GM19351 (cell line): Measurements from ENCODE around the gene IL22RA1.

Experiments
- ATAC-seq: cut with Tn5 transposase; IDR thresholded peaks from one replicate; pipeline ENCODE4 v1.9.1; 2021; ENCODE audit warnings: mild to moderate bottlenecking, moderate library complexity; ENCODE audit not compliant: unreplicated experiment

IL22RA1 gene

GRCh38 chr1:24139841-24140425 lies 3.0 kb downstream of the IL22RA1 start:
- ATAC-seq, result no peak

DNA sequence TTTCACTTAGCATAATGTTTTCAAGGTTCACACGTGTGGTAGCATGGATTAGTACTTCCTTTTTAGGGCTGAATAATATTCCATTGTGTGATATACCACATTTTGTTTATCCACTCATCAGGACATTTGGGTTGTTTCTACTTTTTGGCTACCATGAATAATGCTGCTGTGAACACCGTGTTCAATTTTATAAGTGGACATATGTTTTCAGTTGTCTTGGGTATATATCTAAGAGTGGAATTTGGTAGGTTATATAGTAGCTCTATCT lies 3.8 kb downstream of the IL22RA1 start:
- no peak for ATAC-seq

- no peak for ATAC-seq
These were observed 4.3 kb downstream of the IL22RA1 start for GRCh38 chr1:24138476-24139221.

DNA sequence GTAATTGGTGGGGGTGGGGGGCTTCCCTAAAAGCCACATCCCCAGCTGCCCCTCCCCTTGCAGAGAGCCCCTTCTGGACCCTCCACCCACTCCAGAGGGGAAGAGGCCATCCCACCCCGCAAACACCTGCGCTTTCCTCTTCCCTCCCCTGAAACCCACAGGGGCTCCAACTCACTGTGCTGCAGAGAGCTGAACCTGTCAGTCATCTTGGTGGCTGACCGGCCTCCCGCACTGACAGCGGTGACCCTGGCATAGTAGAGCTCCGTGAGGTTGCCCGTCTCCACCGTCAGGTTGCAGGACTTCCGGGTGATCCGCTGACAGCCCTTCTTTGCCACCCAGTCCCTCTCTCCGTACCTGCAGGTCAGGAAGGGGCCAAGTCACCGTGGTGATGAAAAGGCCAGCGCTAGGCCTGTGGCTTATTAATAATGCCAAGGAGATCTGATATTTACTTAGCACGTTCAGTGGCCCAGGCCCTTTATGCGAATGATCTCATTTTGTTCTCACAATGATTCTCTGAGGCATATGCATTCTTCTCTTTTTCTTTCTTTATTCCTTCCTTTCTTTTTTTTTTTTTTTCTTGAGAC lies 5.9 kb downstream of the IL22RA1 start:
- ATAC-seq, result no peak

DNA sequence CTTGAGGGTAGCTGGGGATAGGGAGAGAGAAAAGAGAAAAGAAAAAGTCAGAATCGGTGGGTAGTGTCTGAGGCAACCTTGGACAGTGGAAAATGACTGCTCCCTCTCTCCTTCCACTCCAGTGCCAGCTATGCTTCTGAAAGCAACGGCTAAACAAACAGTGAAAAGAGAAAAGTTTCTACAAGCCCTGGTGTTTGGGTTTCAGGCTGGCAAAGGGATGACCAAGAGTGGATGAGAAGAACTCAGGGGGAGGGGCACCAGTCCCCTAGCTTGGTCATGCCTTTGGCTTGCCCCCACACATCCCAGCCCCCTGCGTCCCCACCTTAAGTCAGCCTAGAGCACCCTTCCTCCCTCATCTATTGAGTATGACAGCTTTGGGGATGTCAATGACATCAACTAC lies 8.6 kb downstream of the IL22RA1 start:
- ATAC-seq, result no peak

- ATAC-seq, result no peak
These were observed 9.1 kb downstream of the IL22RA1 start for GRCh38 chr1:24133819-24134218.

DNA sequence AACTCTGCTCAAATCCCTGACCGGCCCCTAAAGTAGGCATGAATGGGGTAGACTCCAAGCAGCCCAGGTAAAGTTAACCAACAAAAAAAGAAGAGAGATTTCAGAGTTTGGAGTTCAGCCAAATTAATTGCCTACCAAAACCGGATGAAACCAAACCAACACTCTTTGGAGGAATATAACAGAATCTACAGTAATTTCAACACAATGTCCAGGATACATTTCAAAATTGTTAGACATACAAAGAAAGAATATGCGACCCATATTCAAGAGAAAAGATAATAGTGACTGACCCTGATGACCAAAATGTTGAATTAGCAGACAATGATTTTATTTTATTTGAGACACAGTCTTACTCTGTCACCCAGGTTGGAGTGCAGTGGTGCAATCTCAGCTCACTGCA lies 12.6 kb downstream of the IL22RA1 start:
- ATAC-seq, result no peak

DNA sequence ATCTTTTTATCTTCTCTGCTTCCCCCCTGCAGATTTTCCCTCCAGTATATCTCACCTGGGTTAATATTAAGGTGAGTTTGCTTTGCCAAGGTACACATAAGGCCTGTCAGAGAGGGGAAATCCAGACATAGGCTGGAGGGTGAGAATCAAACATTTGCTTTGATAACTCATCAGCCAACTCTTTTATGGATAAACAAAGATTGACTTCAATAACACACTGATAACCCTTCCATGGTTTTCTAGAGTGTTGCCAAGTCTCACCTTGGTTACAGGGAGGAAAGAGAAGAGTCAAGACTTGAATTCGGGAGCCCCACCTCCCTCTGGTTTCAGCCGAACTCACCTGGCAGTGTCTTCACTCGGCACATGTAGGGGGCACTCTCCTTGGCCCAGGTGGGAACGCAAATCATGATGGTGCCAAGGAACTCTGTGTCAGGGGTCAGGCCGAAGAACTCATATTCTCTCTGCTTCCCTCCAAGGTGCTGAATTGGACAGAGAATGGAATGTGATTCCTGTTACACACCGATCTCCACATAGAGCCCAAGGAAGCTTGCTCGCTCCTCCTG lies 15.1 kb downstream of the IL22RA1 start:
- no peak for ATAC-seq

- ATAC-seq, result no peak
These were observed 15.7 kb downstream of the IL22RA1 start for GRCh38 chr1:24127134-24127800.

GRCh38 chr1:24126672-24127023 lies 16.3 kb downstream of the IL22RA1 start:
- no peak for ATAC-seq

GRCh38 chr1:24126018-24126671 lies 16.8 kb downstream of the IL22RA1 start:
- no peak for ATAC-seq

GRCh38 chr1:24125456-24125855 lies 17.5 kb downstream of the IL22RA1 start:
- ATAC-seq, result no peak

- ATAC-seq, result no peak
These were observed 18.0 kb downstream of the IL22RA1 start for GRCh38 chr1:24124980-24125379.

DNA sequence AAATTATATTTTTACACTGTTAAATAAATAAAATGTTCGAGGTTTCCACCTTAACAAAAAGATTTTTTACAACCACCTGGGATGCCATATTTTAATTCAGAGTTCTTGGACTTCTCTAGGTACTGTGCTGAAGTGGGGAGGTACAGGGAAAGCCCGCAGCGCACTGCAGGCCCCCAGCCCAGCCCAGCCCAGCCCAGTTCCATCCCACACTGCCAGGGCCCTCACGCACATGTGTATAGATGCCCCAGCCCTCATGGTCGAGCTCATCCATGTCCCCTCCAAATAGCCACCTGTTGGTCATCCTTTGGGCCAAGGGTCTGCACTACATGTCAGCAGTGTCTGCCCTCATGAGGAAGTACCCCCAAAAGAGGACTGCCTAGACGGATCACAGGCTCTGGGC lies 19.3 kb downstream of the IL22RA1 start:
- no peak for ATAC-seq

- ATAC-seq, result no peak
These were observed 20.2 kb downstream of the IL22RA1 start for GRCh38 chr1:24122776-24123175.

GRCh38 chr1:24121406-24121805 lies 21.5 kb downstream of the IL22RA1 start:
- ATAC-seq, result no peak

DNA sequence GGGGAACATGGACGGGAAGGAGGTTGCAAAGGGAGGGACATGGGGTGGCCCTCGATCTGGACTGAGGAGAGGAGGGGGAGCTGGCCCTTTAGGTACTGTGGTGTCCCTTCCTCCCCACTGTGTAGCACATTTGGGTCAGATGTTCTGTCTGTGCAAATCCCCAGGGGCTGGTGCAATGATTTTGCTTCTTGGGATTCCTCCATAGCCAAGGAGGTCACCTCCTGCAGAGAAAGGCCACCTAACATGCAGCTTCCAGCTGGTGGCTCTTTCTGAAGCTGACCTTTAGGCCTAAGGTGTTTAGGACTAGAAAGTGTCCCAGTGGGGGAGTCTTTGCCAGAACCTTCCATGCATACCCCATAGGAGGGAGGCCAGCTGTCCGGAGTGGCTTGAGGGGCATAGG lies 22.0 kb downstream of the IL22RA1 start:
- no peak for ATAC-seq

- ATAC-seq, result no peak
These were observed 22.8 kb downstream of the IL22RA1 start for GRCh38 chr1:24119859-24120756.

GRCh38 chr1:24119489-24119858 lies 23.5 kb downstream of the IL22RA1 start:
- ATAC-seq, result no peak

DNA sequence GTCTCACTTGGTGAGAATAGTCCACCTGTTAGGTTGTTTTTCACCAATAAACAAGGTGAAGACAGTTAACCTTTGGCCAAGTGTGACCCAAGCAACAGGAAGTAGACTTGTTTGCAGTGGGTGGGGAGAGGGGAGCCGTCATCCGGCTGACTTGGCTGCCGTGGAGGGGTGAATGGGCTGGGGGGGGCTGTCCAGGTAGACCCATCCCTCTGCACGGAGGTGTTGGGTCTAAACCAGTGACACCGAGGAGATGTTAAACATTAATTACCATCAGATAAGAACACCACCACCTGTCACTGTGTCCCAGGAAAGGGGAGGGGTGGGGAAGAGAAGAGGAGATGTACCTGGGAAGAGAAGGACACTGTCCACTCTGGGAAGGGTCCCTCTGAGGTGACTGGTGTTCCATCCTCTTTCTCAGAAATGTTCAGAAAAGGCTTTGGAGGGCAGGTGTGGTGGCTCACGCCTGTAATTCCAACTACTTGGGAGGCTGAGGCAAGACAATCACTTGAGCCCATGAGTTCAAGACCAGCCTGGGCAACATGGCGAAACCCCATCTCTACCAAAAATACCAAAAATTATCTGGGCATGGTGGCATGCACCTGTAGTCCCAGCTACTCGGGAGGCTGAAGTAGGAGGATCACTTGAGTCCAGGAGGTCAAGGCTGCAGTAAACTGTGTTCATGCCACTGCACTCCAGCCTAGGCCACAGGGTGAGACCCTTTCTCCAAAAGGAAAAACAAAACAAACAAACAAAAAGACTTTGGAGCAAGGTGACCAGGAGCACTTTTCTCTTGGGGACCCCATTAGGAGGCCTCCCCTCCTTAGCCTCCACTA lies 24.3 kb downstream of the IL22RA1 start:
- no peak for ATAC-seq
